ENCODE results near the gene MFRP. TPM values are rescaled to one million over a fixed set of nuclear protein-coding genes. Genes with fewer than 3 reads are reported as not detected.

The MFRP gene
- total and polyA plus RNA-seq, 10 of the 15 experiments (the other 5 are each of a cell fraction or from before 2014, with no cell fraction given), result not detected

DNA sequence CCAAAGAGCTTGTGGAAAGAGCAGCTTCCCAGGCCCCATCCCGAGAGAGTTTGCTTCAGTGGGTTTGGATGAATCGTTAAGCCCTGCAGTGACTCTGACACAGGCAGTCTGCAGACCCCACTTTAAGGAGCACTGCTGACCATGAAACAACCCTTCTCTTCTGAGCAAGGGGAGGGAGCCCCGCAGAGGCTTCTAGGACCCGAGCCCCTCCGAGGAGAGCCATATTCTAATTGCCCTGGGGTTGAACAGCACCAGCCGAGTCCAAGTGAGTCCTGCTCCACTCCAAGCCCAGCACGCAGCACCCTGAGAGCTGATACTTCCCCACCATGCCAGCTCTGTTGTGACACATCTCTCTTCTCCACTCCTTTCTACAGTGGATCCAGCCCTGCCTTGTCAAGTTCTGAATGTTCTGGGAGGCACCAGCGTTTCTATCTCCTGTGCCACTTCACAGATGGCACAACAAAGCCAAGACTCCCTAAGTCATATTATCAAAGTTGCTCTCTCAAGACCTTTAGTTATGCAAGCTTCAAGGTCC lies 24.6 kb upstream of the MFRP start (continued):
- TF ChIP-seq, protein P1, sequence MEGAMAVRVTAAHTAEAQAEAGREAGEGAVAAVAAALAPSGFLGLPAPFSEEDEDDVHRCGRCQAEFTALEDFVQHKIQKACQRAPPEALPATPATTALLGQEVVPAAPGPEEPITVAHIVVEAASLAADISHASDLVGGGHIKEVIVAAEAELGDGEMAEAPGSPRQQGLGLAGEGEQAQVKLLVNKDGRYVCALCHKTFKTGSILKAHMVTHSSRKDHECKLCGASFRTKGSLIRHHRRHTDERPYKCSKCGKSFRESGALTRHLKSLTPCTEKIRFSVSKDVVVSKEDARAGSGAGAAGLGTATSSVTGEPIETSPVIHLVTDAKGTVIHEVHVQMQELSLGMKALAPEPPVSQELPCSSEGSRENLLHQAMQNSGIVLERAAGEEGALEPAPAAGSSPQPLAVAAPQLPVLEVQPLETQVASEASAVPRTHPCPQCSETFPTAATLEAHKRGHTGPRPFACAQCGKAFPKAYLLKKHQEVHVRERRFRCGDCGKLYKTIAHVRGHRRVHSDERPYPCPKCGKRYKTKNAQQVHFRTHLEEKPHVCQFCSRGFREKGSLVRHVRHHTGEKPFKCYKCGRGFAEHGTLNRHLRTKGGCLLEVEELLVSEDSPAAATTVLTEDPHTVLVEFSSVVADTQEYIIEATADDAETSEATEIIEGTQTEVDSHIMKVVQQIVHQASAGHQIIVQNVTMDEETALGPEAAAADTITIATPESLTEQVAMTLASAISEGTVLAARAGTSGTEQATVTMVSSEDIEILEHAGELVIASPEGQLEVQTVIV (IDR thresholded peaks at IDR 0.05; ENCODE audit: borderline replicate concordance, partially characterized antibody), result no peak
- TF ChIP-seq, protein P2, sequence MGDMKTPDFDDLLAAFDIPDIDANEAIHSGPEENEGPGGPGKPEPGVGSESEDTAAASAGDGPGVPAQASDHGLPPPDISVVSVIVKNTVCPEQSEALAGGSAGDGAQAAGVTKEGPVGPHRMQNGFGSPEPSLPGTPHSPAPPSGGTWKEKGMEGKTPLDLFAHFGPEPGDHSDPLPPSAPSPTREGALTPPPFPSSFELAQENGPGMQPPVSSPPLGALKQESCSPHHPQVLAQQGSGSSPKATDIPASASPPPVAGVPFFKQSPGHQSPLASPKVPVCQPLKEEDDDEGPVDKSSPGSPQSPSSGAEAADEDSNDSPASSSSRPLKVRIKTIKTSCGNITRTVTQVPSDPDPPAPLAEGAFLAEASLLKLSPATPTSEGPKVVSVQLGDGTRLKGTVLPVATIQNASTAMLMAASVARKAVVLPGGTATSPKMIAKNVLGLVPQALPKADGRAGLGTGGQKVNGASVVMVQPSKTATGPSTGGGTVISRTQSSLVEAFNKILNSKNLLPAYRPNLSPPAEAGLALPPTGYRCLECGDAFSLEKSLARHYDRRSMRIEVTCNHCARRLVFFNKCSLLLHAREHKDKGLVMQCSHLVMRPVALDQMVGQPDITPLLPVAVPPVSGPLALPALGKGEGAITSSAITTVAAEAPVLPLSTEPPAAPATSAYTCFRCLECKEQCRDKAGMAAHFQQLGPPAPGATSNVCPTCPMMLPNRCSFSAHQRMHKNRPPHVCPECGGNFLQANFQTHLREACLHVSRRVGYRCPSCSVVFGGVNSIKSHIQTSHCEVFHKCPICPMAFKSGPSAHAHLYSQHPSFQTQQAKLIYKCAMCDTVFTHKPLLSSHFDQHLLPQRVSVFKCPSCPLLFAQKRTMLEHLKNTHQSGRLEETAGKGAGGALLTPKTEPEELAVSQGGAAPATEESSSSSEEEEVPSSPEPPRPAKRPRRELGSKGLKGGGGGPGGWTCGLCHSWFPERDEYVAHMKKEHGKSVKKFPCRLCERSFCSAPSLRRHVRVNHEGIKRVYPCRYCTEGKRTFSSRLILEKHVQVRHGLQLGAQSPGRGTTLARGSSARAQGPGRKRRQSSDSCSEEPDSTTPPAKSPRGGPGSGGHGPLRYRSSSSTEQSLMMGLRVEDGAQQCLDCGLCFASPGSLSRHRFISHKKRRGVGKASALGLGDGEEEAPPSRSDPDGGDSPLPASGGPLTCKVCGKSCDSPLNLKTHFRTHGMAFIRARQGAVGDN (IDR thresholded peaks at IDR 0.05), result no peak
- TF ChIP-seq RCOR1 (conservative IDR thresholded peaks at IDR 0.05; ENCODE audit: low read depth, low read length) (no peak), KDM1A (IDR thresholded peaks at IDR 0.05; ENCODE audit: borderline replicate concordance) (no peak), NFXL1 (IDR thresholded peaks at IDR 0.05; ENCODE audit: borderline replicate concordance) (no peak)
